ENCODE measurements around the gene NDUFA11. TPM values are rescaled to one million over a fixed set of nuclear protein-coding genes. Genes with fewer than 3 reads are reported as not detected.

The NDUFA11 gene
- total RNA-seq, 1 experiment from 2014 or later: 143 TPM

GRCh38 chr19:5934069-5934401 lies 30.4 kb upstream of the NDUFA11 start:
- CTCF ChIA-PET: no interaction called here
- DNase-seq: no peak
- Mint-ChIP-seq H3K27ac (ENCODE audit: unreplicated experiment) (no peak overlapping the region), H3K36me3 (ENCODE audit: insufficient read depth, unreplicated experiment) (peaks cover 33% of the 10 kb centered on the region), H3K9me3 (ENCODE audit: low read depth, unreplicated experiment) (no peaks in the 10 kb centered on the region), H3K4me1 (ENCODE audit: low read depth, unreplicated experiment) (no peaks in the 10 kb centered on the region), H3K4me3 (ENCODE audit: low read depth, unreplicated experiment) (no peak overlapping the region), H3K27me3 (ENCODE audit: unreplicated experiment) (no peaks in the 10 kb centered on the region)
- BruUV-seq (replicated peaks): no TSS peak
- TF ChIP-seq CTCF (IDR thresholded peaks at IDR 0.05; ENCODE audit: unreplicated experiment): no peak
- intact Hi-C loops (cut with micrococcal nuclease; ENCODE audit: unreplicated experiment): no loop called here

- H3K27me3 Mint-ChIP-seq (ENCODE audit: unreplicated experiment): no peaks in the 10 kb centered on the region
- TF ChIP-seq CTCF (IDR thresholded peaks at IDR 0.05; ENCODE audit: unreplicated experiment): no peak
- H3K4me3 Mint-ChIP-seq (ENCODE audit: low read depth, unreplicated experiment): no peak overlapping the region
- H3K27ac Mint-ChIP-seq (ENCODE audit: unreplicated experiment): no peak overlapping the region
- BruUV-seq (replicated peaks): no TSS peak
- intact Hi-C loops (cut with micrococcal nuclease; ENCODE audit: unreplicated experiment): no loop called here
- CTCF ChIA-PET: no interaction called here
- no peak for DNase-seq
- H3K4me1 Mint-ChIP-seq (ENCODE audit: low read depth, unreplicated experiment): no peaks in the 10 kb centered on the region
- peaks cover 32% of the 10 kb centered on the region for H3K36me3 Mint-ChIP-seq (ENCODE audit: insufficient read depth, unreplicated experiment)
- no peaks in the 10 kb centered on the region for H3K9me3 Mint-ChIP-seq (ENCODE audit: low read depth, unreplicated experiment)
These were observed 29.9 kb upstream of the NDUFA11 start for GRCh38 chr19:5933391-5934068.

GRCh38 chr19:5932609-5933262 lies 29.1 kb upstream of the NDUFA11 start:
- TF ChIP-seq CTCF (IDR thresholded peaks at IDR 0.05; ENCODE audit: unreplicated experiment): no peak
- no peaks in the 10 kb centered on the region for H3K4me1 Mint-ChIP-seq (ENCODE audit: low read depth, unreplicated experiment)
- intact Hi-C loops (cut with micrococcal nuclease; ENCODE audit: unreplicated experiment): no loop called here
- DNase-seq: no peak
- no peaks in the 10 kb centered on the region for H3K9me3 Mint-ChIP-seq (ENCODE audit: low read depth, unreplicated experiment)
- BruUV-seq (replicated peaks): no TSS peak
- CTCF ChIA-PET: no interaction called here
- peaks cover 26% of the 10 kb centered on the region for H3K36me3 Mint-ChIP-seq (ENCODE audit: insufficient read depth, unreplicated experiment)
- no peak overlapping the region for H3K27ac Mint-ChIP-seq (ENCODE audit: unreplicated experiment)
- no peak overlapping the region for H3K4me3 Mint-ChIP-seq (ENCODE audit: low read depth, unreplicated experiment)
- H3K27me3 Mint-ChIP-seq (ENCODE audit: unreplicated experiment): no peaks in the 10 kb centered on the region

GRCh38 chr19:5932146-5932545 lies 28.6 kb upstream of the NDUFA11 start:
- Mint-ChIP-seq H3K27me3 (ENCODE audit: unreplicated experiment) (no peaks in the 10 kb centered on the region), H3K36me3 (ENCODE audit: insufficient read depth, unreplicated experiment) (peaks cover 22% of the 10 kb centered on the region), H3K9me3 (ENCODE audit: low read depth, unreplicated experiment) (no peaks in the 10 kb centered on the region), H3K4me3 (ENCODE audit: low read depth, unreplicated experiment) (no peak overlapping the region), H3K4me1 (ENCODE audit: low read depth, unreplicated experiment) (no peaks in the 10 kb centered on the region), H3K27ac (ENCODE audit: unreplicated experiment) (no peak overlapping the region)
- BruUV-seq (replicated peaks): no TSS peak
- no peak for DNase-seq
- intact Hi-C loops (cut with micrococcal nuclease; ENCODE audit: unreplicated experiment): no loop called here
- no peak for TF ChIP-seq CTCF (IDR thresholded peaks at IDR 0.05; ENCODE audit: unreplicated experiment)
- CTCF ChIA-PET: no interaction called here

Measured in Calu3 (cell line).